ENCODE measurements around the gene NEURL3.

- TF ChIP-seq CTCF (conservative IDR thresholded peaks at IDR 0.05 in 1 of 2, IDR thresholded peaks at IDR 0.05 in 1 of 2; ENCODE audit: low read depth in 1 of 2, low read length in 2 of 2), result peak; percentile 41 to 70
- no peak for TF ChIP-seq EZH2 (IDR thresholded peaks at IDR 0.05; ENCODE audit: low read length, missing control alignments)
Observed at GRCh38 chr2:96470636-96471035, 34.5 kb downstream of the NEURL3 start.
